Measurements from ENCODE around the gene CCDC78. TPM values are rescaled to one million over a fixed set of nuclear protein-coding genes. Genes with fewer than 3 reads are reported as not detected.

CCDC78 gene
- polyA plus RNA-seq, 1 experiment, result 2.4 TPM

DNA sequence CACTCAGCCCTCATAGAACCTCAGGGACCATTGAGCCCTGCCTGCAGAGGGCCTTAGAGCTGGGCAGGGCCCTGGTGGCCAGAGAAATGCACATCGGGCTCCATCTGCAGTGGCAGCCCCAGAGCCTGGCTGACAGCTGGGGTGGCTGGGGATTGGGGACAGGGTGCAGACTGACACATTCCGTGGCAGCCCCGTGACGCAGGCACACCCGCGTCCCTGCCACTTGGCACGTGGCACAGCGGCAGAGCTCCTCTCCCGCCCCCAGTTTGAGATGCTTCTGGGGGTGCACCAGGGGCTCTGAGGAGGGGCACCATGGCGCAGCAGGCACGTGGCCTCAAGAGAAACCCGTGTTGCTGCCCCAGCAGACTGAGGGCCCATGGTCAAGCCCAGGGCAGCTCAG is 22.8 kb downstream of the CCDC78 start:
- CTCF ChIA-PET, result interaction anchor here (1.1 to 4.2 kb wide), 2 partner anchors 9 to 82 kb away, joined by 8 to 13 read pairs; no protein-coding TSS in a partner anchor
- no peaks in the 10 kb centered on the region for H3K36me3 ChIP-seq (ENCODE audit: control insufficient read depth, insufficient read depth, low read length)
- POLR2A ChIA-PET, result interaction anchor here (0.6 kb wide), 1 partner anchor 51 kb away, joined by 3 read pairs; no protein-coding TSS in a partner anchor
- DNase-seq (ENCODE audit: low read depth), result no peak
- TF ChIP-seq, protein P1, sequence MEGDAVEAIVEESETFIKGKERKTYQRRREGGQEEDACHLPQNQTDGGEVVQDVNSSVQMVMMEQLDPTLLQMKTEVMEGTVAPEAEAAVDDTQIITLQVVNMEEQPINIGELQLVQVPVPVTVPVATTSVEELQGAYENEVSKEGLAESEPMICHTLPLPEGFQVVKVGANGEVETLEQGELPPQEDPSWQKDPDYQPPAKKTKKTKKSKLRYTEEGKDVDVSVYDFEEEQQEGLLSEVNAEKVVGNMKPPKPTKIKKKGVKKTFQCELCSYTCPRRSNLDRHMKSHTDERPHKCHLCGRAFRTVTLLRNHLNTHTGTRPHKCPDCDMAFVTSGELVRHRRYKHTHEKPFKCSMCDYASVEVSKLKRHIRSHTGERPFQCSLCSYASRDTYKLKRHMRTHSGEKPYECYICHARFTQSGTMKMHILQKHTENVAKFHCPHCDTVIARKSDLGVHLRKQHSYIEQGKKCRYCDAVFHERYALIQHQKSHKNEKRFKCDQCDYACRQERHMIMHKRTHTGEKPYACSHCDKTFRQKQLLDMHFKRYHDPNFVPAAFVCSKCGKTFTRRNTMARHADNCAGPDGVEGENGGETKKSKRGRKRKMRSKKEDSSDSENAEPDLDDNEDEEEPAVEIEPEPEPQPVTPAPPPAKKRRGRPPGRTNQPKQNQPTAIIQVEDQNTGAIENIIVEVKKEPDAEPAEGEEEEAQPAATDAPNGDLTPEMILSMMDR (IDR thresholded peaks at IDR 0.05; ENCODE audit: insufficient read depth, low read depth, low read length), result no peak
- no peak overlapping the region for H3K4me3 ChIP-seq (ENCODE audit: low read depth, low read length)
- H3K27me3 ChIP-seq (ENCODE audit: control insufficient read depth, insufficient read depth, low read length), result peaks cover 43% of the 10 kb centered on the region

DNA sequence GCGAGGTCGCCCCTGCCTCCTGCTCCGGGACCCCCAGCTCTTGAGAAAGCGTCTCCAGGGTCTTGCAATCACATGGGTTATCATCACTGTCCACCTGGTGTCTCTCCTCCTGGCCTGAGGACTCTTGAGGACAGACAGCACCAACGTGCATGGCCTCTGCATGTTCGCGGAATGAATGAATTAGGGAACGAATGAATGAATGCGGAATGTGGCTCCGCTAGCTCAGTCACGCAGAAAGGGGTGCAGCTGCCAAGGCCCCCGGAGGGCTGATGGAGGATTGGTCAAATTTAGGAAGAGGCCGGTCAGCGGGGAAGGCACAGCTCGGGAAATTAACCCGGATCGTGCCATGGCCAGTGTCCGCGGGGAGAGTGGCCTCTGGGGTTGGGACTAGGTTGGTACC is 23.9 kb downstream of the CCDC78 start:
- H3K36me3 ChIP-seq (ENCODE audit: control insufficient read depth, insufficient read depth, low read length), result no peaks in the 10 kb centered on the region
- TF ChIP-seq, protein P1 (IDR thresholded peaks at IDR 0.05; ENCODE audit: insufficient read depth, low read depth, low read length), result no peak
- no peak overlapping the region for H3K4me3 ChIP-seq (ENCODE audit: low read depth, low read length)
- CTCF ChIA-PET, result interaction anchor here (1.0 to 4.2 kb wide), 4 partner anchors 10 to 83 kb away, joined by 3 to 13 read pairs (median 6); no protein-coding TSS in a partner anchor
- no peak for DNase-seq (ENCODE audit: low read depth)
- POLR2A ChIA-PET, result no interaction called here
- H3K27me3 ChIP-seq (ENCODE audit: control insufficient read depth, insufficient read depth, low read length), result peaks cover 34% of the 10 kb centered on the region

DNA sequence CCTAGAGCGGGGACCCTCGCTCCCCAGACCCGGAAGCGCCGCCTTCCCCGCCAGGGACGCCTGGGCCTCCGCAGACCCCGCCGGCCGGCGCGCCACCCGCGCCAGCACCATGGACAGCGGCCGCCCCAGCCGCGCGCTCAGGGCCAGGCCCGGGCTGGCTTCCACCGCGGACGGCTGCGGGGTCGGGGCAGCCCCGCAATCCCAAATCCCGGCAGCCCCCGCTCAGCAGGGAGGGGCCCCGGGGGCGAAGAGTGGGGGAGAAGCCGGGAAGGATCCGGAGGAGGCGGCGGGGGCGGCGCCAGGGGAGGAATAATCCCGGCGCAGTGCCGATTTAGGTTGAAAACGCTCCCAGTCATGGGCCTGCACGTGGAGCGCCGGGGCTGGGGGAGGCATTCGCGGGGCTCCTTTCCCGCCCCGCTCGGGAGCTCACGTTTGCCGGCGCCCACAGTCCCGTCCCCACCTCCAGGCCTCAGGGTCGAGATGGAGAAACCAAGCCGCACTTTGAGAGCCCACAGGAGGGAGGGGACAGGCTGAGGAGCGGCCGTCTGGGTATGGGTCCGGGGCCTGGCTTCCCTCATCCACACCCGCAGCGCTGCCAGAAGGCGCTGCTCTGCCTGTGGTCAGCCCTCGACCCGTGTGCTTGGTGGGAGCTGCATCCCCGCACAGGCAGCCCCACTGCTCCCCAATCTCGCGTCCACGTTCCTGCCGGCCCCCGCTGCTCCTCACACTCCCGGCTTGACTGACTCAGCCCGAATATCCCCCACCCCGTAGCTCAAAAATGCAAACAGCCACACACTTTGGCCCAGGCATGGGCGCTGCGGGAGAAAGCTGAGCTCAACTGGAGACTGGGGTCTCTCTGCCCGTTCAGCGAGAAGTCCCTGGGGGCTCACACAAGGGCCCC is 25.3 kb downstream of the CCDC78 start:
- no peak for DNase-seq (ENCODE audit: low read depth)
- CTCF ChIA-PET, result interaction anchor here (0.6 to 4.2 kb wide), 4 partner anchors 11 to 85 kb away, joined by 3 to 13 read pairs (median 6); no protein-coding TSS in a partner anchor
- POLR2A ChIA-PET, result no interaction called here

DNA sequence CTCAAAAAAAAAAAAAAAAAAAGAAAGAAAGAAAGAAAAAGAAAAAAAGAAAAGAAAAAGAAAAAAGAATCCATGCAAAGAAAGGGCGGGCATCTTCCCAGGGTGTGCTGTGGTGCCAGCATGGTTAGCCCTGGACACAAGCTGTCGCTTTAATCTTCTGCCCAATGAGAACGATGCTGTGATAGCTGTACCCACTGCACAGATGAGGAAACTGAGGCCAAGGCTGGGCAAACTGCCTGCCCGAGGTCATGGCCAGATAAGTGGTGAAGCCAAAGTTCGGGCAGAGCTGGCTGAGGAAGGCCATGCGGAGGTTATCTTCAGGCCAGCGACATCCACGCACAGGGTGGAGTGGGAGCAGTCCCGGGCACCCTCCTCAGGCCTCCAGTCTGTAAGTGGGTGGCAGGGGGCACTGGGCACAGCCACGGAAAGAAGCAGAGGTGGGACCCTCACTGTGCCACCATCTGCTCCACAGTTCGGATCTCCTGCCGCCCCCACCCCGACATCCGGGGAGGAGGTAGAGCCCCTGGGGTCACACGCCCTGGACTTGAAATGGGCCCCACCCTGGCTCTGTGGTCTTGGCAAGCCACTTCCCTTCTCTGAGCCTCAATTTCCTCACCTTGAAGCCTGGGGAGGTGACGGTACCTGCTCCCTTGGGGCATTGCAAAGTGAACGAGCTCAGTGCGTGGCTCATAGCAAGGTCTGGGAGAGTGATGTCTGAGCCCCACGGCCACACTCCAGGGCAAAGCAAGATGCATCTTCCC is 27.2 kb downstream of the CCDC78 start:
- H3K4me3 ChIP-seq (ENCODE audit: low read depth, low read length), result no peak overlapping the region
- ChIA-PET POLR2A (no interaction called here), CTCF (interaction anchor here (0.8 to 1.5 kb wide), 2 partner anchors 13 to 87 kb away, joined by 3 read pairs; no protein-coding TSS in a partner anchor)
- no peak for DNase-seq (ENCODE audit: low read depth)
- peaks cover 32% of the 10 kb centered on the region for H3K27me3 ChIP-seq (ENCODE audit: control insufficient read depth, insufficient read depth, low read length)
- no peaks in the 10 kb centered on the region for H3K36me3 ChIP-seq (ENCODE audit: control insufficient read depth, insufficient read depth, low read length)
- TF ChIP-seq, protein P1 (IDR thresholded peaks at IDR 0.05; ENCODE audit: insufficient read depth, low read depth, low read length), result no peak

More for the DNA sequence above, 25.3 kb downstream of the CCDC78 start:
- TF ChIP-seq, protein P1 (IDR thresholded peaks at IDR 0.05; ENCODE audit: insufficient read depth, low read depth, low read length), result no peak
- Histone ChIP-seq H3K4me3 (ENCODE audit: low read depth, low read length) (no peak overlapping the region), H3K27me3 (ENCODE audit: control insufficient read depth, insufficient read depth, low read length) (peaks cover 29% of the 10 kb centered on the region), H3K36me3 (ENCODE audit: control insufficient read depth, insufficient read depth, low read length) (no peaks in the 10 kb centered on the region)
